ENCODE data around the gene SMYD3. TPM values are rescaled to one million over a fixed set of nuclear protein-coding genes. Genes with fewer than 3 reads are reported as not detected.

SMYD3 gene
- total and polyA plus RNA-seq, 2 donors (not counting 1 experiment from before 2014, with no cell fraction given): 9.7 to 37.2 TPM

GRCh38 chr1:245853291-245853690 lies 653.8 kb downstream of the SMYD3 start:
- CTCF ChIA-PET: interaction anchor here (0.7 kb wide), 1 partner anchor 46 kb away, joined by 4 read pairs; no protein-coding TSS in a partner anchor
- H3K36me3 ChIP-seq (replicated peaks in 1 of 2; ENCODE audit: control extremely low read depth in 1 of 2, control insufficient read depth in 1 of 2, extremely low read depth in 1 of 2, insufficient read depth in 2 of 2, low read length in 1 of 2): peaks cover 0 to 4% of the 10 kb centered on the region in 2 experiments
- H3K4me3 Mint-ChIP-seq: no peak overlapping the region
- POLR2A ChIA-PET: no interaction called here
- no peaks in the 10 kb centered on the region for H3K79me2 ChIP-seq (ENCODE audit: control insufficient read depth, insufficient read depth, low read length)
- intact Hi-C loops (cut with micrococcal nuclease): no loop called here
- no peak overlapping the region for H3K4me2 ChIP-seq (replicated peaks; ENCODE audit: low read depth, low read length, poor library complexity, severe bottlenecking)
- no peaks in the 10 kb centered on the region for H3K27me3 ChIP-seq (replicated peaks in 1 of 4; ENCODE audit: control extremely low read depth in 1 of 4, control insufficient read depth in 3 of 4, insufficient read depth in 4 of 4, low read length in 3 of 4)
- H3K9ac ChIP-seq (ENCODE audit: low read length): no peak overlapping the region
- H3K9me3 ChIP-seq (ENCODE audit: control extremely low read depth in 1 of 3, control insufficient read depth in 2 of 3, insufficient read depth in 1 of 3, low read length in 2 of 3): peaks cover 0 to 3% (median 0%) of the 10 kb centered on the region in 3 donors
- DNase-seq (no peak), ATAC-seq (ENCODE audit: low read depth) (no peak)
- TF ChIP-seq EZH2 (IDR thresholded peaks at IDR 0.05; ENCODE audit: borderline replicate concordance, insufficient read depth, low read depth, low read length, poor library complexity, severe bottlenecking) (no peak), CTCF (IDR thresholded peaks at IDR 0.05) (no peak)
- no peaks in the 10 kb centered on the region for H3K9me3 Mint-ChIP-seq (ENCODE audit: insufficient read depth)
- no peaks in the 10 kb centered on the region for H4K20me1 ChIP-seq (ENCODE audit: control insufficient read depth, insufficient read depth, low read length, poor library complexity, severe bottlenecking)
- H3K27ac Mint-ChIP-seq: no peak overlapping the region
- H3K27ac ChIP-seq (ENCODE audit: low read length in 2 of 2): no peak overlapping the region
- no peaks in the 10 kb centered on the region for H3K27me3 Mint-ChIP-seq
- no peak overlapping the region for H3K4me3 ChIP-seq (ENCODE audit: control extremely low read depth in 1 of 5, extremely low read depth in 1 of 5, insufficient read depth in 1 of 5, low read depth in 2 of 5, low read length in 4 of 5)
- H3K4me1 Mint-ChIP-seq: no peaks in the 10 kb centered on the region
- over 99% methylated on average over 17 of the region's 17 CpGs for WGBS (ENCODE audit: insufficient coverage)
- no peaks in the 10 kb centered on the region for H3K4me1 ChIP-seq (ENCODE audit: control insufficient read depth in 2 of 2, insufficient read depth in 2 of 2, low read length in 2 of 2)
- no peak overlapping the region for H2AFZ ChIP-seq (ENCODE audit: insufficient read depth, low read depth, low read length, poor library complexity, severe bottlenecking)

GRCh38 chr1:245843101-245843500 lies 664.0 kb downstream of the SMYD3 start:
- H3K4me3 ChIP-seq (ENCODE audit: control extremely low read depth in 1 of 5, extremely low read depth in 1 of 5, insufficient read depth in 1 of 5, low read depth in 2 of 5, low read length in 4 of 5): no peak overlapping the region
- Mint-ChIP-seq H3K4me3 (no peak overlapping the region), H3K4me1 (no peaks in the 10 kb centered on the region), H3K27me3 (no peaks in the 10 kb centered on the region), H3K27ac (no peak overlapping the region), H3K9me3 (ENCODE audit: insufficient read depth) (no peaks in the 10 kb centered on the region)
- H3K27me3 ChIP-seq (replicated peaks in 1 of 4; ENCODE audit: control extremely low read depth in 1 of 4, control insufficient read depth in 3 of 4, insufficient read depth in 4 of 4, low read length in 3 of 4): no peaks in the 10 kb centered on the region
- intact Hi-C loops (cut with micrococcal nuclease): no loop called here
- CTCF ChIA-PET: interaction anchor here (0.6 to 0.7 kb wide), 2 partner anchors 17 to 1208 kb away, joined by 3 read pairs; no protein-coding TSS in a partner anchor
- no peak overlapping the region for H3K4me2 ChIP-seq (replicated peaks; ENCODE audit: low read depth, low read length, poor library complexity, severe bottlenecking)
- POLR2A ChIA-PET: no interaction called here
- 81% methylated on average over 3 of the region's 3 CpGs for WGBS (ENCODE audit: insufficient coverage)
- no peak for DNase-seq
- H2AFZ ChIP-seq (ENCODE audit: insufficient read depth, low read depth, low read length, poor library complexity, severe bottlenecking): no peak overlapping the region
- TF ChIP-seq CTCF (IDR thresholded peaks at IDR 0.05): no peak
- no peak for TF ChIP-seq EZH2 (IDR thresholded peaks at IDR 0.05; ENCODE audit: borderline replicate concordance, insufficient read depth, low read depth, low read length, poor library complexity, severe bottlenecking)
- no peaks in the 10 kb centered on the region for H3K36me3 ChIP-seq (replicated peaks in 1 of 2; ENCODE audit: control extremely low read depth in 1 of 2, control insufficient read depth in 1 of 2, extremely low read depth in 1 of 2, insufficient read depth in 2 of 2, low read length in 1 of 2)
- no peak overlapping the region for H3K27ac ChIP-seq (ENCODE audit: low read length in 2 of 2)
- H4K20me1 ChIP-seq (ENCODE audit: control insufficient read depth, insufficient read depth, low read length, poor library complexity, severe bottlenecking): no peaks in the 10 kb centered on the region
- no peak overlapping the region for H3K9ac ChIP-seq (ENCODE audit: low read length)
- no peaks in the 10 kb centered on the region for H3K9me3 ChIP-seq (ENCODE audit: control extremely low read depth in 1 of 3, control insufficient read depth in 2 of 3, insufficient read depth in 1 of 3, low read length in 2 of 3)
- no peaks in the 10 kb centered on the region for H3K79me2 ChIP-seq (ENCODE audit: control insufficient read depth, insufficient read depth, low read length)
- ATAC-seq (ENCODE audit: low read depth): no peak
- H3K4me1 ChIP-seq (ENCODE audit: control insufficient read depth in 2 of 2, insufficient read depth in 2 of 2, low read length in 2 of 2): no peaks in the 10 kb centered on the region
